GM06990 (cell line): ENCODE data around the gene SPDEF.

Experiments
- DNase-seq: peaks from one replicate; pipeline ENCODE4 v3.0.0-alpha.2; 2011; ENCODE audit not compliant: insufficient read length; ENCODE audit errors: extremely low read depth
- H3K27me3 ChIP-seq: replicated peaks from 2 replicates; pipeline ENCODE4 v1.6.0; 2011; ENCODE audit warnings: low read length; ENCODE audit not compliant: control insufficient read depth, insufficient read depth
- H3K36me3 ChIP-seq: 2 replicates; pipeline ENCODE4 v1.5.1; 2011; ENCODE audit warnings: low read length; ENCODE audit not compliant: control insufficient read depth, insufficient read depth
- H3K4me3 ChIP-seq: replicated peaks from 2 replicates; pipeline ENCODE4 v1.5.1; 2011; ENCODE audit warnings: low read depth, mild to moderate bottlenecking, control low read depth, low read length
- CTCF ChIP-seq: IDR thresholded peaks from 2 replicates; pipeline ENCODE4 v1.5.1; 2011; ENCODE audit warnings: low read length, control low read depth, mild to moderate bottlenecking, inconsistent platforms; ENCODE audit not compliant: insufficient read depth, poor library complexity, severe bottlenecking

Gene SPDEF

GRCh38 chr6:34514593-34515472 is 41.3 kb downstream of the SPDEF start:
- no peak for TF ChIP-seq CTCF
- no peaks in the 10 kb centered on the region; the same call in 1 of the 2 replicates for H3K27me3 ChIP-seq
- H3K4me3 ChIP-seq: no peak overlapping the region
- DNase-seq: no peak
- no peaks in the 10 kb centered on the region for H3K36me3 ChIP-seq

GRCh38 chr6:34514112-34514511 is 42.0 kb downstream of the SPDEF start:
- no peak for DNase-seq
- TF ChIP-seq CTCF: no peak
- H3K36me3 ChIP-seq: no peaks in the 10 kb centered on the region
- no peak overlapping the region for H3K4me3 ChIP-seq
- no peaks in the 10 kb centered on the region; the same call in 1 of the 2 replicates for H3K27me3 ChIP-seq

GRCh38 chr6:34513646-34514045 is 42.5 kb downstream of the SPDEF start:
- TF ChIP-seq CTCF: no peak
- no peak for DNase-seq
- Histone ChIP-seq H3K36me3 (no peaks in the 10 kb centered on the region), H3K4me3 (no peak overlapping the region), H3K27me3 (no peaks in the 10 kb centered on the region; the same call in 1 of the 2 replicates)

GRCh38 chr6:34512738-34513115 is 43.4 kb downstream of the SPDEF start:
- no peak overlapping the region for H3K4me3 ChIP-seq
- no peak for TF ChIP-seq CTCF
- no peak for DNase-seq
- no peaks in the 10 kb centered on the region; the same call in 1 of the 2 replicates for H3K27me3 ChIP-seq
- no peaks in the 10 kb centered on the region for H3K36me3 ChIP-seq

GRCh38 chr6:34511915-34512737 is 44.0 kb downstream of the SPDEF start:
- no peaks in the 10 kb centered on the region for H3K36me3 ChIP-seq
- DNase-seq: no peak
- TF ChIP-seq CTCF: no peak
- H3K27me3 ChIP-seq: no peaks in the 10 kb centered on the region; the same call in 1 of the 2 replicates
- H3K4me3 ChIP-seq: no peak overlapping the region
